ENCODE results near the gene FAM163A. TPM values are rescaled to one million over a fixed set of nuclear protein-coding genes. Genes with fewer than 3 reads are reported as not detected.

The FAM163A gene
- total RNA-seq, 1 donor from 2014 or later, result not detected

DNA sequence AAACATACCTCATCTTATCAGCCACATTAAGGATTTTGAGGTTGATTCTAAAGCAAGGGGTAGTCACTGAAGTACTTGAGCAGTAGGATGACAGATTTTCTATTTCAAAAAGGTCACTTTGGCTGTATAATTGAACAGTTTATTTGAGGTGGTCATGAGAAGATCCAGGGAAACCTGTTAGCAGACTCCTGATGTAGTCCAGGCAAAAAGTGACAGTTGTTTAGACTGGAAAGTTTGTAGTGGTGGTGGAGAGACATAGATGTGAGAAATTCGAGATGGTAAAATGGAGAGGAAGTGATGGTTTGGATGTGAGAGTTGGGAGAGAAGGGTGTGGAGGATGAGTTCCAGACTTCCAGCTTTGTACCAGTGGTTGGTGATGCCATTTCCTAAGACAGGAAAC lies 7.5 kb downstream of the FAM163A start:
- DNase-seq (ENCODE audit: low read depth), result no peak

DNA sequence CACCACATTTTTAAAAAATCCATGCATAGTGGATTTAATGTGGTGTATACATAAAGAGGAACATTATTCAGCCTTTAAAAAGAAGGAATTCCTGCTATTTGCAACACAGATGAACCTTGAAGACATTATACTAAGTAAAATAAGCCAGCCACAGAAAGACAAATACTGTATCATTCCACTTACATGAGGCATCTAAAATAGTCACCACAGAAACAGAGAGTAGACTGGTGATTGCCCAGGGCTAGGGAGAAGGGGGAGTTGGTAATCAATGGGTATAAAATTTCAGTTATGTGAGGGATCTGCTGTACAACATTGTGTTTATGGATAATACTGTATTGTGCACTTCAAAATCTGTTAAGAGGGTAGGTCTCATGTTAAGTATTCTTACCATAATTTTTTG lies 10.0 kb downstream of the FAM163A start:
- no peak for DNase-seq (ENCODE audit: low read depth)

DNA sequence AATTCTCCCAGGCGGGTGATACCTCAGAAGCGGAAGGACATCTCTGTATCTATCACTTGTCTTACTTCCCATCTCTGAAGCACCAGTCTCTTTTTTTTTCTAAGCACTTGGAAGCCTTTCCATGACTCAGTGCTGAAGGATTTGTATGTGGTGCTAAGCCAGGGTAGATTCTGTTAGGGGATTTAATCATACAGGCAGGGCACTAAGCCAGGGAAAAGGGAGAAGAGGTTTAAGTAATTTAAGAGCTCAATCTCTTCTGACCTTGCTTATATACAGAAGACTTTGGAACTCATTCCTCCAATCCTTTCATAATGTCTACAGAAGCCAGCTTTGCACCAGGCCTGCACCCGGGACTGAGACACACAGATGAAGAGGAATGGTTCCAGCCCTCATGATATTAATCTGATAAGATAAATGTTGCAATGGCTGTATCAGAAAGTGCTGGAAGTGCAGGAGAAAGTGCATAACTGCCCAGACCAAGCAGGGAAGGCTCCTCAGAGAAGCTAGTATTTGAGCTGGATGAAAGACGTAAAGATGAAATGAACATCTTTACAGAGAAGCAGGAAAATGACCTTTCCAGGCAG lies 11.0 kb downstream of the FAM163A start:
- DNase-seq (ENCODE audit: low read depth), result peak; percentile 53

DNA sequence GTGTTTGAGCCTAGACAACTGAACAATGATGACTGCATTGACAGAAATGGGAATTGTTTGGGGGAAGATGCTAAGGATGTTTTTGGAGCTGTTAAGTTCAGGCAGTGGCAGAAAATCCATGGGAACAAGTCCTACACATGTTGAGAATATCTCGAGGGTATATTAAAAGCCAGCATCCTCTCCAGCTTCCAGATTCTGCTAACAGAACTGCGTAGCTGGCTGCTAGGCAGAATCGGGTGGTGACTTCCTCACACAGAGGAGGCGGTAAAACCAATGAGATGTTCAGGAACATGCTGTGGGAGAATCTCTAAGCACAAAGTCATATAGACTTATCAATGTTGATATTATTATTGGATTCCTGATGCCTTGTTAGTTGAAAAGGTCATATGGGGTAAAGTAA lies 14.8 kb downstream of the FAM163A start:
- DNase-seq (ENCODE audit: low read depth), result no peak

DNA sequence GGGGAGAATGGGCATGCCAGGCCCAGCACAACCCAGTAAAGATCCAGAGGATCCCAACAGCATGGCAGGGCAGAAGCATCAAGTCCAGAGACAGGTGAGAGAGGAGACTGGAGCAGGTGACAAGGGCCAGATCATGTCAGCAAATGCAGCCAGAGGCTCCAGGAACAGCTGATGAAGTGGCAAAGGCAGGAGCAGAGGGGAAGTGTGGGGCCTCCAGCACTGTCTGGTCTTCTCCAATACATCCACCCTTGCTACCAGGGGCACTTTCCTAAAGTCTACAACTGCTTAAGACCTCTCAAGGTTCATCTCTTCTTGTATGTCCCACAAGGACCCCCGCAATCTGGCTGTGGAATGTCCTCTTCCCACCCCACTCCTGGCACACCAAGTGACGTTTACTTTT lies 17.4 kb downstream of the FAM163A start:
- DNase-seq (ENCODE audit: low read depth), result no peak

DNA sequence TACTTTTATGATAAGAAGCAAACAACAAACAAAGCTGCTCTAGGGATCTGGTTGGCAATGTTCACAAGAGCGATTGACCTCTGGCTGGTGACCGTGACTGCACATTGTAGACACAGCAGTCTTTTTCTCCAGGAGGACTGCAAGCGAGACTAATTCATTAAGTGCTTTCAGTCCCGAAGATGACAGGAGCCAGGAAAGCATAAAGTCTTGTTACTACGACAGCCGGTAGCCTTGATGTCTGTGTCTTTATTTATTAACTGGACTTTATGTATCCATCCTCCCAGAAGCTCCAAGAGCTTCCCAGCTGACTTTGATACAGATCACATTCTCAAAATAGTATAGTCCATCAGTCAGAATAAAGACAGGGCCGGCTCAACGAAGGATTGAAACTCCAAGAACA lies 18.2 kb downstream of the FAM163A start:
- peak; percentile 22 for DNase-seq (ENCODE audit: low read depth)

DNA sequence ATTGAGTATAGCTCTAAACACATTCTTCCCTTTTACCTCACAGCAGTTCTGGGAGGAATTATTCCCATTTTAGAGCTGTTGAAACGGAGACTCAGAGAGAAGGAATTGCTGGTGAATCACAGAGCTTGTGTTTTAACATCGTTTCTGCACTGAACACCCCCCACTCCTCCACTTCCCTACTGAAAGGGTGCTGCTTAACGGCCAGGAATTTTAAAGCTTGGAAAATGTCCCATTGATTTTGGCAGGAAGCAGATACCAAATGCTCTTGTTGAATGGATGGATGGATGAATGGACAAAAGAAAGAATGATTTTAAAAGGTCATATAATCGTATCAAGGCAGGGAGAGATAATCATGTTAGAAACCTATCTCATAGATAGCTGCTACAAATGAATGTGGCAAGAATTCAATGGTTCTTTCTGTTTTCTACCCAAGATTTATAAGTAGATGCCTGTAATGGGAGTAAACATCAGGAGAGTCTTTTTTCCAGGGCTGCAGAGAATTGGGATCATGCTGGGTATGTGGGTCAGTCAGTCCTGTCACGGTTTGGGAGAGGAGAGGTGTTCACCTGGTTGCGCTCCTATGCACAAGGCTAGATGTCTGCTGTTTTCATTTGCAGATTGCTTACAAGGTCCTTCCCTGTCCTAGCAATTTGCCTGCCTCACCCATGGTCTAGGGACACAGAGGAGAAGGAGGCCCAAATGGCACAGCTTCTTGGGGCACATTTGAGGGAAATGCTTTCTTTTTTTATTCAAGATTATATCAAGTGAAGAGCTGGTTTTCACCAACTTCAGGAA lies 19.0 kb downstream of the FAM163A start:
- no peak for DNase-seq (ENCODE audit: low read depth)

DNA sequence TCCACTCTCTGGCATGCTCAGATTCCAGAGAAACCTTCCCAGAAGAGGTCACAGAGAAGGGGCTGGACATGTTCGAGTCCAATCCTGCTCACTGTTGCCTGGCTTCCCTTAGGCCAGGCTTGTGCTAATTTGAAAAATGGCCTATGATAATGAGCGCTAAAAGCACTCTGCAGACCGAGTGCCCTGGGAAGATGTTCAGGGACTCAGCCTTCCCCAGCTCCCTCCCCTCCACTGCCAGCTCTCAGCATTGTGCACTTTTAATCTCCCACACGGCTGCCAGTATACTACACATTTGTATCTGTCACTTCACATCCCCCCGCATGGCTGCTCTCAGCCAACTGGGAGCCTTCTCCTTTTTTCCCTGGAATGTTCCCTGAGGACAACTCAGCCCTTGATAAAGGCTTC lies 24.1 kb downstream of the FAM163A start:
- DNase-seq (ENCODE audit: low read depth), result no peak

DNA sequence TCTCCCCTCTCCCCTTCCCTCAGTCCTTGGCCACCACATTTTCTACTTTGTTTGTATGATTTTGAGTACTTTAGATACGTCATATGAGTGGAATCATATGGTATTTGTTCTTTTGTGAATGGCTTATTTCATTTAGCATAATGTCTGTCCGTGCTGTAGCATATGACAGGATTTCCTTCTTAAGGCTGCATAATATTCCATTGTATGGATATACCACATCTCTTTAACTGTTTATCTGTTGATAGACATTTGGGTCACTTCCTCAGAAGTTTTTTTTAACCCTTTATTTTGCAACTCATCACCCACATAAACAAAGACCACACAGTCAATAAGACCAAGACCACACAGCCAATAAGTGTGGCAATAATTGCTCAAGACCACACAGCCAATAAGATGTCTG lies 24.9 kb downstream of the FAM163A start:
- no peak for DNase-seq (ENCODE audit: low read depth)

DNA sequence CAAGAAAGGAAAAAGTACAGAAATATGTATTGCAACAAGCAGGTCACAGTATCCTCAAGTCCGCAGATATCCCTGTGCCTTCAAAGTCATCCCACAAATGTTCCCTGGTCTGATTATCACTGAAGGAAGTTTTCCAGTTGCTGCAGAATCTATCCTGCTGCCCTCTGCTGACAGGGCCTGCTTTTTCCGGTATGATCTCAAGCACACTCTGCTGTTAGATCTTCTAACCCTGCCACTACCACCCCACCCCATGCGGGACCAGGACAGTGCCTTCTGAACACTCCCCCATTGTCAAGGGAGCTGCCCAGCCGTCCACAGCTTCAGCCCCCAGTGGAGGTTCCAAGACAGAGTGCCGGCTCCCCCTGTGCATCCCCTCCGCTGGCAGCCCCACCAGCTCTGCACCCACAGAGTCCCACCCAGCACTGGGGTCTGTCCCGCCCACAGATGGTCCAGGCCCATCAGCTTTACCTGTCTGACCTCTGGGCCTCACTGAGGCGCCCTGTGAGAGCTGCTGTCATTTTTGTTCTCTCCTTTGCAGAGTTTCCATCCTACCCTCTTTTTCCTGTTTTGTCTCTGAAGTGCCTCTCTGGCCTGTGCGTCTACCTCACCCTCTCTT lies 27.9 kb downstream of the FAM163A start:
- DNase-seq (ENCODE audit: low read depth), result no peak

DNA sequence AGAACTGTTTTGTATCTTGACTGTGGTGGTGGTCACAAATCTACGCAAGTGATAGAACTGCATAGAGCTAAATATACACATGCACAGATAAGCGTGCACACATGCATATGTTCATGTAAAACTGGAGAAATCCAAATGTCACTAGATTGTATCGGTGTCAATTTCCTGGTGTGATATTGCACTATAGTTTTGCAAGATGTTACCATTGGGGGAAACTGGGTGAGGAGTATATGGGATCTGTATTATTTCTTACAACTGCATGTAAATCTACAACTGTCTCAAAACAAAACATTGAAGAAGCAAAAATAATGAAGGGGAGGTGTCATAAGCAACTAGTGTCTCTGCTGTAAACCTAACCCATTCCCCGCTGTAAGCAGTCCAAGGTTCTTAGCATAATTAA lies 30.2 kb downstream of the FAM163A start:
- DNase-seq (ENCODE audit: low read depth), result no peak

DNA sequence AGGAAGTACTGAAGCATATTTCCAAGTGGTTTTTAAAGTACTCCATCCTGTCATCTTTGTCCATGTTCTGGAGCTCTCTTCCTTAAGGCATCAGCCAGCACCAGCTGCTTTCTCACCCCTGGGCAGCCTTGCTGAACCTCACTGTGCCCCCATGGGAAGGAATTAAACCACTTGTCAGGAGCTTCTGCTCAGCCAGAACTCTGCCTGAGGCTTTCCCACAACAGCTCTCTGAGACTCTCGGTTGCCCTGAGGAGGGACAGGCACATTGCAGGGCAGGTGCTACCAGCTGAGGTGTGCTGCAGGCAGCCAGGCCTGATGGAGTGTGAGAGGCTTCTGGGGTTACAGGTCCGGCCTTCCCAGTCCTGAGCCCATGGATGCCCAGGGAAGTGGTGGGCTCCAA lies 30.9 kb downstream of the FAM163A start:
- no peak for DNase-seq (ENCODE audit: low read depth)

DNA sequence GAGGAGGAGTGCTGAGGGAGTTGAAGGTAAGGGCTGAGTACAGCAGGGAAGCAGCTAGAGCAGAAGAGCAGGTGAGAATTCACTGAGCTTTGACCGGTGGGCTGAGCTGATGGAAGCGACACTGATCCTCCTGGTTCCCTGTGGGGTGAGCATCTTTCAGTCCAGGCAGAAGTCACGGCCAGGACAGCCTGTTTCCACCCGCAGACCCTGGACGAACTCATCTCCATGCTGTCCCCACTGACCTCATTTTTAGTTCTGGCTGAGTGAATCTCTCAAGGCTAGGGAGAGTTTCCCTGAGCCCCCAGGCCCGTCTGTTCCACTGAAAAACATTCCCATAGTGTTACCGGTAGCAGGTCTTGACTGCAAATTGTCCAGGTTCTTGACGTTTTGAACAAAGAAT lies 31.5 kb downstream of the FAM163A start:
- no peak for DNase-seq (ENCODE audit: low read depth)

DNA sequence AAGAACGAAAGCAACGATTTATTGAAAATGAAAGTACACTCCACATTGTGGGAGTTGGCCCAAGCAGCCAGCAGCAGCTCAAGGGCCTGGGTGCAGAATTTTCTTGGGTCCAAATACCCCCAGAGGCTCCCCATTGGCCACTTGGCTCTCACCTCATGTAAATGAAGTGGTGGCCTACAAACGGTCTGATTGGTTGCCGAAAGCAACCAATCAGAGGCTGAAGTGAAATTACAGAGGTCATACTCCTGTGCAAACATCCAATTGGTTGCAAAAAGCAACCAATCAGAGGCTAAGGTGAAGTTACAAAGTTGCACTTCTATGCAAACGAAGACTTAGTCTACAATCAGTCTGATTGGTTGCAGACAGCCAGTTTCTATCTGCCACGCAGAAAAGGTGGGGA lies 31.9 kb downstream of the FAM163A start:
- DNase-seq (ENCODE audit: low read depth), result no peak

DNA sequence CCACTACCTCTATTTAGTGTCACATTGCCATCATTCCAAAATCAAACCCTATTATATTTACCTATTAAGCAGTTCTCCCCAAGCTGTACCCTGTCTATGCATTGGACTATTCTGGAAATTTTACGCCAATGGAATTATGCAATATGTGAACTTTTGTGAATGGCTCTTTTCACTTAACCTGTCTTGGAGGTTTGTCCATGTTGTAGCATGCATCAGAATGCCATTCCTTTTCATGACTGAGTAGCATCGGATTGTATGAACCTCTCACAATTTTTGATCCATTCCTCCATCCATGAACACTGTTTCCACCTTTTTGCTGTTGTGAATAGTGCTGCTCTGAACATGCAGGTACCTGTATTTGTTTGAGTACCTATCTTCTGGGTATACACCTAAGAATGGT lies 33.7 kb downstream of the FAM163A start:
- DNase-seq (ENCODE audit: low read depth), result no peak

DNA sequence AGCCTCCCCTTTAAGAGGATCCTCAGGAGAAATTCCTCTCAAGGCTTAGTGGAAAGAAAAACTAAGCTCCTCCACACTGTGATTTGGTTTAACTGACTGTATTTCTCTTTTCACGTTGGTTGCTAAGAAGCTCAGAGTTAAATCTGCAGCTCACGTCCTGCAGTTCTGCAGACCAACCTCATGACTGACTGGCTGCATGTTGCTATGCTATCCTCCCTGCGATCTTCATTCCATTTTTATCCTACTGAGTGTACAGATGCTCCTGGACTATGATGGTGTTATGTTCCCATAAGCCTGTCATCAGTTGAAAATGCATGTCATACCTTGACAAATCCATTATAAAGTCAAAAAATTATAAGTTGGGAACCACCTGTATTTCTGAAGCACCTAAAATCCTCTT lies 34.6 kb downstream of the FAM163A start:
- DNase-seq (ENCODE audit: low read depth), result no peak

DNA sequence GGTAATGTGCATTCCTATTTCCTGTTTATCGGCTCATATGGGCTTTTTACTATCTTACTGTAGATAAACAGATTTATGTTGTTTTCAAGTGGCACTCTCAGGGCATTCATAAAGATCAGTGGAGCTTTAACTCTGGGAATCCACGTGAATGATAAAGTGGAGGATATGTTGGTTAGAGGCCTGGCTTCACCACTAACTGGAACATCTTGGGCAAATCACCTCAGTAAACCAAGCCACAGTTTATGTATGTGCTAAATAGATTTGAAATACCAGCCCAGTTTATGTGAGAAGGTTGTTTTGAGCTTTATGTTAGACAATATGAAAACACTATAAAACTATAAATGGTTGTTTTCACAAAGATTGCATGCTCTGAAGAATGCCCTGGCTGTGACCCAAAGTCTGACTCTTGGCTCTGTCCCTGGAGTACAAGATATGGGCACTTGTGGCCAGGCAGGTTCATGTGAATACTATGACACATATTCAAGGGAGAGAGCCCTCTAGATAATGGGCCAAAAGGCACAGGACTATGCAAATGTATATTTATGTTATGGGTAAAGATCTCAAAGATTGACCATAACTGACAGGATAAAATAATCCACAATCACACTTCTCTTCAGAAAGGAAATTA lies 36.7 kb downstream of the FAM163A start:
- no peak for DNase-seq (ENCODE audit: low read depth)

DNA sequence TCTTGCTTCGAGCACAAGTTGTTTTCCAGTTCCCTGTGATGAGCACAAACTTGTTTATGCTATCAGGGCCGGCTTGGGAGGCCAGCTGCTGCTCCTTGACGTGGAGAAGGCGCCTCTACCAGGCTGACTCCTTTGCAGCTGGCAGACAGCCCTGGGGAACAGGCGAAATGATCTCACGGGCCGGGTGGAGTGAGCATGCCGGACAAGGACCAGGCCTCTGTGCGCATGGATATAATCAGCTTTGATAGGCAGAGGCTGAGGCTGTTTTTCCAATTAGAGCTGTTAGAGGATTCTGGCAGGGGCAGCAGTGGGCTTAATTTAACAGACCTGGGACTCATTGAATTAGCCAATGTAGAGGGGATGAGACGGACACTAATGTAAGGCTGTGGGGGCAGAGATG lies 38.9 kb downstream of the FAM163A start:
- peak; percentile 51 for DNase-seq (ENCODE audit: low read depth)

DNA sequence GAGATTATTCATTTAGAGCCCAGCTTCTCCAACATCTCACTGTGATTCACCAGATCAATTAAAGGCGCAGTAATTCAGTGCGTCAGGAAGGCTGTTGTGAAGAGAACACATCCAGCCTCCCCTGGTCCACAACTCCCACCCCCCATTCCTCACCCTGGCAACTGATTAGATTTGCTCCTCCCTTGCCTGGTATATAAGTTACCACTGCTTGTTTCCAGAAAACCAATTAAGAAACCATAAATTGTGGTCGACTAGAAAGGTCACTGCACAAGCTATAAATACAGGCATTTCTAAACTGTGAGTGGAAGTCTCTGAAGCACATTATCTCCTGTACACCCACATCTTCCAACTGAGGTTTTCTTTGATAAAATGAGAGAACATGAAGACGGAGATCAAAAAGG lies 41.9 kb downstream of the FAM163A start:
- DNase-seq (ENCODE audit: low read depth), result no peak

DNA sequence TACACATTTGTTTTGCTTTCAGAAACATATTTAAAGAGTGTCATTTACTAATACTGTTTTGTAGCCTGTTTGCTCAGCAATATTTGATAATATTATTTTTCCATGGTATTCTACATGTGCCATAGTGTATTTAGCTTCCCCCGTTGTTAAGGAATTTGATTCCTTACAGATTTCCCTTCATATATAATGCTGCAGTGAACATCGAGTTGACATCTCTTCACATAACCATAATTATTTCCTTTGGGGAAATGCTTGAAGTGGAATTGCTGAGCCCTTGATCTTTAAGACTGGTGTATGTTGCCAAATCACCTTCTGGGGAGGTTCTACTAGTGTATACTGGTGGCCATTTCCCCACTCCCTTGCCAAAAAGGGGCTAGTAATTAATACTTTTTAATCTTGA lies 42.6 kb downstream of the FAM163A start:
- DNase-seq (ENCODE audit: low read depth), result no peak

DNA sequence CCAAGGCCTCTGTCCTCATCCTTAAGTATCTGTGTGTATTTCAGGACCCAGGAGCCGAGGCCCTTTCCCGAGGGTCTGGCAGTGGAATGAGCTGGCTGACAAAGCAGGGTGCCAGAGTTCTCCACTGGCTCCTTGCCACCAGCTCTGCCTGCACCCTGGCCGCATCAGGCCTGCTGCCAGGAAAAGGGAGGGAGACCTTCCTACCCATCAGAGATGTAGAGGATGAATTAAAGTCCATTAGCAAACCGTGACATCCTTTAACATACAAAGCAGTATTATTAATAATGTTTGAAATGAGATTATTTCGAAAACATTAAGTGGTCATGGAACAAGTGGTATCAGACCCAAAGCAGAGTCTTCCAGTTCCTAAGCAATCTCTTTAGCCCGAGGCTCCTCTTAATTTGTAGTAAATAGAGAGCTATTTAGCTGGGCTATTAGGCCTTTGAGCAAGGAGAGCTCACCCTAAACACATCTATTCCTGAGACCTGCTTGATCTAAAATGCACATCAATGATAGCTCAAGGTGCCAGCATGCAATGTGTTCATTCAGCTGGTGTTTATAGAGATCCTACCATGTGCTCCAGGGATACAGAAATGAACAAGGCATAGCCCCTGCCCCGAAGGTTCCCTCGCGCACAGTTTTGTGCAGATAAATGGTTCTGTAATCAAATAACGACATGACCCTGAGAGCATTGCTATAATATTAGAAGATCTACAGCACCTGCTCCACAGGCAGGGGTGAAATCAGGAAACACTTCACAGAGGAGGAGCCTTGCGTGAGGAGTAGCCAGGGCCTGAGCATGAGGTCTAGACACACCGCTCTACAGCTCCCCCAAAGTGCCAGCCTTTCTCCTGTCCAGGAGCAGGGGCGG lies 44.0 kb downstream of the FAM163A start:
- DNase-seq (ENCODE audit: low read depth), result no peak
